Limb (tissue), 2 donors: ENCODE measurements around the gene RBP5.
"Not testable (repeated sequence)": the region's sequence is repeated elsewhere in the genome, so short reads cannot be mapped to it uniquely, and the experiment has no call there.

Experiments
- DNase-seq, 2 donors: peaks; one replicate each; pipeline ENCODE4 v3.0.0-alpha.2; 2016; ENCODE audit errors: extremely low spot score in 2 of 2

RBP5 gene

GRCh38 chr12:7123806-7124522 is 4.7 kb downstream of the RBP5 start:
- DNase-seq, result no peak

- no peak for DNase-seq
Measured at GRCh38 chr12:7122811-7123769, 5.6 kb downstream of the RBP5 start.

GRCh38 chr12:7121324-7121723 is 7.4 kb downstream of the RBP5 start:
- no peak for DNase-seq

GRCh38 chr12:7120166-7120565 is 8.5 kb downstream of the RBP5 start:
- no peak for DNase-seq

DNA sequence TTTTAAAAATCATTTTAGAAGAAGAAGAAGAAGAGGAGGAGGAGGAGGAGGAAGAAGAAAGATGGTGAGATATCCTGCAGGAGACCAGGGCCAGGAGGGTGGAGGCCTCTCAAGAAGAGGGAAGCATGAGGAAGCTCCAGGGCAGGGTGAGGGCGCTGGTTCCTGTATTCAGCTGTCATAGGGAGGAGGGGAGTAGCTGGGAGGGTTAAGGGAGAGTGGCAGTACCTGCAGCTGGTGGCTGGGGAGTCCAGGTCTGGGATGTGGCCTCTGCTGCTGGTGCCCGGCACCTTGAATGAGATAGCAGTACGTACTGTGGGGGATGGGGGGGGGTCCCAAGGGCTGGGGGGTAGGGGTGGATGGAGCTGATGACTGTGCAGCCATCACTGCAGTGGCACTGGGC is 9.8 kb downstream of the RBP5 start:
- DNase-seq, result no peak

- no peak for DNase-seq
Measured at GRCh38 chr12:7117670-7118069, 11.0 kb downstream of the RBP5 start.

GRCh38 chr12:7116916-7117315 is 11.8 kb downstream of the RBP5 start:
- DNase-seq, result no peak

GRCh38 chr12:7116196-7116595 is 12.5 kb downstream of the RBP5 start:
- DNase-seq, result no peak

DNA sequence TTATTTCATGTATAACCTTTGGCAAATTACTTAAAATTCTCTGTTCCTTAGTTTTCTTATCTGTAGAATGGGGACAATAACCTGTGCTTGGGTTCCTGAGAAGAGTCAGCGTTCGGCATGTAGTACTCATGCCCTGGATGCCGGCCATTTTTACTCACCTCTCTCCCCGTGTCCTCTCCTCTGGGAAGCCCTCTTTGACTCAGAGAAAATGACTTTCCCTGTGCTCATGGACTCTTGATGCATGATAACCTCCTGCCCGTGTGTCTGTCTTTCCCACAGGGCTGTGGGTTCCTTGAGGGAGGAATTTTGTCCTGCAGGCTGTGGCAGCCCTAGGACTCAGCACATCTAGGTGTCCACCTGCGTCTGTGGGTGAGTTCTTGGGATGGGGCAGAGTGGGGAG is 13.8 kb downstream of the RBP5 start:
- DNase-seq, result no peak

- DNase-seq, result no peak
Measured at GRCh38 chr12:7114008-7114407, 14.7 kb downstream of the RBP5 start.

- peak in 1 of 2 donors; percentile 34 for DNase-seq
Measured at GRCh38 chr12:7113389-7113871, 15.3 kb downstream of the RBP5 start.

DNA sequence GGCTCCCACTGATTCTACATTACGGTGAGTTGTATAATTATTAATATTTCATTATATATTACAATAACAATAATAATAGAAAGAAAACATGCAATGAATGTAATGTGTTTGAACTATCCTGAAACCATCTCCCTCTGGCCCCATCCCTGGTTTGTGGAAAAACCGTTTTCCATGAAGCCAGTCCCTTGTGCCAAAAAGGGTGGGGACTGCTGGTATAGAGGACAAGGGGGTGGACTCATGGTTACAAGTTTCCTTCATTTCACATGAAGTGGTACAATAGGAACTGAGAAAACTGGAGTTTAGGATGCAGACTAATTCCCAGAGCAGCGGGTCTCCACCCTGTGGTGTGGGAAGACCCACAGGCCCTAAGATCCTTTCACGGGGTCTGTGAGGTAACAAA is 16.6 kb downstream of the RBP5 start:
- DNase-seq, result peak in 1 of 2 donors; percentile 15

DNA sequence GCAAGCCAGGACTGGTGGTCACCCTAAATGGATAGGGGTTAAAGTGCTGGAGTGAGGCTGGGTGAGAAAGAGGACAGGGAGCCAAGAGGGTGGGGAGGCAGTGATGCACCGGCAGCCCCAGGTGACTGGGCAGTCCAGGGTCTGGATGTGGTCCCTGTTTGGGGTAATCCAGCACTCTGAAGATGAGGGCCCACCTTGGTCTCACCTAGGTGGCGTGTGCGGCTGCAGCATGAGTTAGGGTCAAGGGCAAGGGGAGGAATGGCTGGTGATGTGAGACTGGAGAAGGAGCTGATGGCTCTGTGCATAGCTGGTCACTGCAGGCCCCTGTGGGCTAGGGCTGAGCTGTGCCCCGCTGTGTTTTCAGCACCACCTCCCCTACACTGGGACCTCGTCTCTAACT is 18.0 kb downstream of the RBP5 start:
- no peak for DNase-seq

GRCh38 chr12:7109572-7109920 is 19.1 kb downstream of the RBP5 start:
- no peak for DNase-seq

DNA sequence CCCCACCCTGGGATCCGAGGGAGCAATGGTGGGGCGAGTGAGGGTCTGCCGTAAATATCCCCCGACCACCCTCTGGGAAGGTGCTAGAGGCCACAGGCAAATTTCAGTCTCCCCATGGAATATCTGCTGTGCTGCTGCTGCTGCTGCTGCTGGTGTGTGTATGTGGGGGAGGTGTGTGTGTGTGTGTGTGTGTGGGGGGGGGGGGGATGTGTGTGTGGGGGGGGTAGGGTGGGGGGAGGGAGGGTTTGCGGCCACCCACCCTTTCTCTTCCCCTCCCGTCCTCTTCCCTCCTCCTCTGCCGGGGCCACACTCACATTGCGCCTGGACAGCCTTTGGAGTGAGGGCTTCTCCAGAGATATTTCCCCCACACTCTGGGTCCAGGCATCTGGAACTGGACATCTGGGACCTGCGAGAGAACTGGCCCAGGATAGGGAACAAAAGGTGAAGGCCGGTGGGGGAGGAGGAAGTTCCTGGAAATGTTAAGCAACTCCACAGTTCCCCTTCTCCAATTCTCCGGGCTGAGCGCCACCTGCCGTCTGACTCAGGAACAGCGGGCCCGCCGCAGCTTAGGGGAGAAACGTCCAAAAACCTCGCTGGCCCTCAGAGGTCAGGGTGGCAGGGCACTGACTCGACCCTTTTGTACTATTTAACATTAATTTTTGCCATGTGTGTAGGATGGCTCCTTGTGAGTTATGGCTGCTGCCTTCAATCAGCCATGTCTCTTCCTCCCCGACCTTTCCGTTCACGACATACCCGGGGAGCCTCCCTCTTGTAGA is 19.7 kb downstream of the RBP5 start, which contains the start of gene C1RL:
Gene C1RL (minus strand): TSS at position 419 of the 776 bp plus-strand sequence. CDS start 34 bp downstream, at position 385.
- DNase-seq, result peak; percentile 80 to 92

DNA sequence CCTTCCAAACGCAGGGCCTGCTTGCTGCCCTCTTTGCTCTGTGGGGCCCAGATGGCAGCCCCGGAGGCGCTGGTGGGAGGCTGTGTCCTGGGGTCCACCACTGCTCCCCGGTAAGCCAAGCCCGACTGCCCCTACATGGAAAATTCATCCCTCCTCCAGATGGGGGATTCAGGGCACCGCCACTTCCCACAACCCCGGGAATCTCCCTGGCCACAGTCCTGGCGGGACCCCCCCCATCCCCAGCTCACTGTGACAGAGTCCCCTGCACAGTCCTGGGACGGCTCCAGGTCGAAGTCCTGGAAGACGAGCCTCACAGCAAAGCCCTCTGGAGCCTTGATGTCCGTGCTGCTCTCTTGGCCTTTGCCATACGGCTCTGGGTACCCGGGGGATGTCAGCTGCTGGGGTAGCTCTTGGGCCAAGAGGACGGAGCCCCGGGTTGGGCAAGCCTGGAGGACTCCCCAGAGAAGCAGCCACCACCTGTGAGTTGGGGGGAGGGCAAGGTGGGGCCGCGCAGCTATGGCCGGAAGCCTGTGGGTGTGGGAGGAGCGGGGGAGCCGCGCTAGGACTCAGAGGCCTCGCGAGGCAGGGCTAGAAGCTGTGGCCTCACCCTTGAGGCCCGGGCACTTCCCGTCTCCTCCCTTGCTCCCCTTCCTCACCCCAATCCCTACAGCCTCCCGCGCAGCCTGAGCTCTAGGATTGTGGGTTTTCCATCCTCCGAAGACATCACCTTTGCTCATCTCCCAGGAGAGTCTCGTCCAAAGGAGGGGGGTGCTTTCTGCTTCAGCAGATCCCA is 20.5 kb downstream of the RBP5 start:
- peak; percentile 65 to 80 for DNase-seq

- DNase-seq, result no peak
Measured at GRCh38 chr12:7107636-7108002, 21.1 kb downstream of the RBP5 start.

- DNase-seq, result not testable (repeated sequence)
Measured at GRCh38 chr12:7107181-7107580, 21.5 kb downstream of the RBP5 start.

GRCh38 chr12:7106082-7106481 is 22.6 kb downstream of the RBP5 start:
- DNase-seq, result no peak

- no peak for DNase-seq
Measured at GRCh38 chr12:7103837-7104584, 24.7 kb downstream of the RBP5 start.
